Measurements from ENCODE around the gene NAA40. TPM values are rescaled to one million over a fixed set of nuclear protein-coding genes. Genes with fewer than 3 reads are reported as not detected.
"Not testable (repeated sequence)": the region's sequence is repeated elsewhere in the genome, so short reads cannot be mapped to it uniquely, and the experiment has no call there.

NAA40 gene
- total RNA-seq, 2 experiments from 2014 or later = 26.1 to 27.3 TPM

DNA sequence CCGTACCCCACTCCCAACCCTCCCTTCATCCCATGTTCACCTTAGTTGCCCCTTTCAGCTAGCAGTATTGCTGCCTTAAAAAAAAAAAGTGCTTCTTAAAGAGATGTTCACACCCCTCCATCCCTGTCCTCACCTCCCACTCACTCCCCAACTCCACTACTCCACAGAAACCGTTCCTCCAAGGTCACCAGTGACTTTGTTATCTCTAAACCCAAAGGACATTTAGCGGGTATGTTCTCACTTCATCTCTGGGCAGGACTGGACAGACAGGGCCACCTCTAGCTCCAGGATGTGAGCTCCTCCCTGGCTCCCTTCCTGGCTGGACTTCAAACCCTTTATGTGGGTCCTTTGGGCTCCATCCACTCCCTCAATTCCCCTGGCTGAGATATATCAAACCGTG is 15.5 kb upstream of the NAA40 start:
- ChIA-PET CTCF (no interaction called here), POLR2A (no interaction called here)

DNA sequence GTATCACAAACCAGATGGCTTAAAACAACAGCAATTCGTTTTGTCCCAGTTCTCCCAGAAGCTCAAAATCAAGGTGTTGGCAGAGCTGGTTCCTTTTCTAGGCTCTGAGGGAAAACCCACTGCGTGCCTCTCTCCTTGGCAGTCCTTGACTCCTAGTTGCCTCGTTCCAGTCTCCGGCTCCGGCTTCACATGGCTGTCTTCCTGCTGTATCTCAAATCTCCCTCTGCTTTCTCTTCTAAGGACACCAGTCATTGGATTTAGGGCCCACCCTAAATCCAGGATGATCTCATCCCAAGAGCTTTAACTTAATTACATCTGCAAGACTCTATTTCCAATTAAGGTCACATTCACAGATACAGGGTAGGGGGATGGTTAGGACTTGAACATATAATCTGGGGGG is 9.2 kb upstream of the NAA40 start:
- ChIA-PET POLR2A (no interaction called here), CTCF (interaction anchor here (0.7 to 0.8 kb wide), 2 partner anchors 8 to 80 kb away, joined by 3 read pairs; no protein-coding TSS in a partner anchor)

DNA sequence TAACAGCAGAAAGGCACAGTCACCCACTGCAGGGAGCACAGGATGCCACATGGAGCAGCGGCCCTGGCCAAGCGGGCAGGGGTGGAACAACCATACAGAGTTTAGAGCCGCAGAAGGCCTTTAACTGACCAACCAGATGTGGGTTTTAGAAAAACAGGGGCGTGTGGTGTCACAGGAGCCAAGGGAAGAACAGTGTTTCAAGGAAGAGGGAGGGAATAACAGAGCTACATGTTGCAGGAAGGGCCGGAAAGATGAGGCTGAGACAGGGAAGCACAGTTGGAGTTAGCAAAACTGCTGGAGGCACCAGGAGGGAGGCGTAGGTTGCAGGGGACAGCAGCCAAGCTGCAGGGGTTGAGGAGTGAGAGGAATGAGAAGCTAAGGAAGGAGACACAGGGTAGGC is 7.8 kb upstream of the NAA40 start:
- ChIA-PET CTCF (interaction anchor here (0.5 kb wide), 1 partner anchor 208 kb away, joined by 3 read pairs; no protein-coding TSS in a partner anchor), POLR2A (no interaction called here)

DNA sequence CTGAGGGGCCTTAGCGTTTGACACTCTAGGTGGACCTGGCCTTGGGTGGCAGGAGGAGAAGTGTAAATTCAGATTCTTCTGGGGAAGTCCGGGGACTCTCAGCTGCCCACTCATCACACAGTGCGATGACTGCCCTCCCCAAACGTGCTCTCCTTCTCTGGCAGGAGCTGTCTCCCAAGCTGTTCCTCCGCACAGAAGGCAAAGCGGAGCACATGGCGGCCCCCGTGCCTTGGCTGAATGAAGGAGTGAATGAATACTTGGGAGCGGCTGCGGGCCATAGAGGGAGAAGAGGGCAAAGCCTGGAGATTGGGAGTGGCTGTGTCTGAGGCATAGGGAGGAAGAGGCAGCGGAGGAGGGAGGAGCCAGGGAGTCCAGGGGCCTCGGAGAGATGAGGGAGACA is 6.9 kb upstream of the NAA40 start:
- CTCF ChIA-PET = no interaction called here
- POLR2A ChIA-PET = no interaction called here

DNA sequence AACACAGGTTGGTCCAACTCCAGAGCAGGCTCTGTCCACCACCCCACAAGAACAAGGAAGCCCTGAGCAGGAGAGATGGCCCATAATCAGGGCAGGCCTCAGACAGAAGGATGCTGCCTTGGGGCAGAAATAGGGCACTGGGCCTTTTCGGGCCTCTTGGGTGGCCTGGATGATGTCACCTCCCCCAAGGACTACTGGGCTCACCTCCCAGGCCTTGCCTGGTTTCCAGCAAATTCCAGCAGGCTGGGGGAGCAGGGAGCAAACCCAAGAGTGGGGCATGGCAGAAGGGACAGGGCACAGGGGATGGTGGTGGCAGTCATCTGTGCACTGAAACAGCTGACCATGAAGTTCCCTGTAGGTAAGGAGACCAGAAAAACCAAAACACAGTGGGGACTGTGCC is 5.3 kb upstream of the NAA40 start:
- POLR2A ChIA-PET = no interaction called here
- CTCF ChIA-PET = no interaction called here

DNA sequence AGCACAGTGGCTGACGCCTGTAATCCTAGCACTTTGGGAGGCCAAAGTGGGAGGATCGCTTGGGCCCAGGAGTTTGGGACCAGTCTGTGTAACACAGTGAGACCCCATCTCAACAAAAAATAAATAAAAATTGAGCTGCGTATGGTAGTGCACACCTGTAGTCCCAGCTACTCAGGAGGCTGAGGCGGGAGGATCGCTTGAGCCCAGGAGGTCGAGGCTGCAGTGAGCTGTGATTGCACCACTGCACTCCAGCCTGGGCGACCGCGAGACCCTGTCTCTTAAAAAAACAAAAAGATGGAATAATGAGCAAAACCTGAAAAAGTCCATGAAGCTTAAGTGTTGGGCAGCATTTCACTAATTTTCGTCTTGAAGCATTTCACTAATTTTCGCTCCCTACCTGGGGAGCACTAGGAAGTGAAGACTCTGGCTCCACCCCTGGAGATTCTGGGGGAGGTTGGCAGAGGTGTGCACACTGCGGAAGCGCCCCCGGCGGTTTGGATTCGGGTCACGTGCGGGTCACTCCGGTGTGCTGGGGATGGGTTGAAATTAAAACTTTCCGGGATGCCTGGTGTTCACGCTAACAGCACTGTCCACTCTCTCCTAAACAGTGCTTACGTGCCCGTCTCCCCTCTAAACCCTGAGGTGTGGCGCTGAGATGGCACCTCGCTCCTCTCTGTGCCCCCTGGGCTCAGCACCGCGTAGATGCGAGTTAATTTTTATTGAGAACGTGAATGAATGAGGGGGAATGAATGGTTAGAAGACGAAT is 906 bp upstream of the NAA40 start:
- ChIA-PET CTCF (interaction anchor here (1.0 to 4.2 kb wide), 2 partner anchors 100 to 170 kb away, joined by 3 to 17 read pairs; no protein-coding TSS in a partner anchor), POLR2A (interaction anchor here (0.6 kb wide), 1 partner anchor 18 kb away, joined by 3 read pairs; no protein-coding TSS in a partner anchor)

DNA sequence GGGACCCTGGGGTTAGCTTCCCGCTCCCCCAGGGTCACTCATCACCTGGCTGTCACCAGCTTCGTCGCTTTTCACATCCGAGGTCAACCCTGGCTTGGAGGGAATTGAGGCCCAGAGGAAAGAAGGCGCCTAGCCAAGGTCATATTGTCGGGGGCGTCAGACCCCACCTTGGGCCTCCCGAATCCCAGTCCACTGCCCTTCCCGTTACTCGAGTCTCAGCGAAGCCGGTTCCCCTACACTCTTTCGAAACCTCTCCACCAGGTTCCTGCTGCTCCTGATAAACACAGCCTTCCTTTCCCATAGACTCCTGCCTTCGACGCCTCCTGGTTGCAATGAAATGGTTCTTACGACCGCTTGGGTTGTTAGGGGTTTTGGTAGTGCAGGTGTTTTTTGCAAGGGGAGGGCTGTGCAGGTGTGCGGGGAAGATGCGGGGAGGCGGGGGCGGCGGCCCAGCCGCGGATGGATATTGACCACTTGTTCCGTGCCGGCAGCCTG is 642 bp downstream of the NAA40 start:
- ChIA-PET POLR2A (interaction anchor here (0.6 kb wide), 1 partner anchor 163 kb away, joined by 3 read pairs; no protein-coding TSS in a partner anchor), CTCF (interaction anchor here (4.2 kb wide), 1 partner anchor 102 kb away, joined by 17 read pairs; no protein-coding TSS in a partner anchor)

DNA sequence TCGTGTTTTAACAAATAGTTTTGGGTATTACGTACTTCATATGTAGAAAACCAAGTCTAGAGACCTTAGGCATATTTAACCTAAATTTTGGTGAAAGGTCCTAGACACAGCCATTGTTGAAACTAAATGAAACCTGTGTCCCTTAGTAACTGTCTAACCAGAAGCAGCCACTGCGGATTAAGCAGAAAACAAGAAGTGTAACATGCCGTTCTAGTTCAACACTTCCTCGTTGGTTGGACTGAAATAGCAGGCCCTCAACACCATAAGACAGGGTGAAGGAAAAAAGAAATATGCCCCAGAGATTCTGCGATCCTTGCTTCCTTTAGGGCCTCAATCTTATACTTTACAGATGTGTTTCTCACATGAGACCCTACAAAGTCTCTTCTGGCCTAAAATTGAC is 2.0 kb downstream of the NAA40 start:
- ChIA-PET CTCF (no interaction called here), POLR2A (no interaction called here)

DNA sequence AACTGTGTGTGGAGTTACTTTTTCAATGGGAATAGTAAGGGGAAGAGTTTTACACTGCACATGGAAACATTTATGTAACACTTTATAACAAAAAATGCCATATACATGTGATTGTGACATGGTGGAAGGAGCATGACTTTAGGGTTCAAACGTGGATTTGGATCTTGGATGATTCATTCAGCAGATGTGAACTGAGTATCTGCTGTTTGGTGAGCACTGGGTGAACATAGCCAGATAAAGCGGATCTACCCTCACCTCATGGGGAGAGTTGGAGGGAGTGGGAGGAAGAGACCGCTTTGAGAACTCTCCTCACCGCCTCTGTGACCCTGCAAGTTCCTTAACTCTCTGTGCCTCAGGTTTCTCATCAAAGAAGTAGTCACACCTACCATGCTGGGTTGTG is 3.1 kb downstream of the NAA40 start:
- POLR2A ChIA-PET = interaction anchor here (0.7 kb wide), 1 partner anchor 104 kb away, joined by 3 read pairs; no protein-coding TSS in a partner anchor
- CTCF ChIA-PET = interaction anchor here (1.3 to 5.5 kb wide), 2 partner anchors 21 to 105 kb away, joined by 3 to 63 read pairs; partner anchors contain the start of gene MARK2

DNA sequence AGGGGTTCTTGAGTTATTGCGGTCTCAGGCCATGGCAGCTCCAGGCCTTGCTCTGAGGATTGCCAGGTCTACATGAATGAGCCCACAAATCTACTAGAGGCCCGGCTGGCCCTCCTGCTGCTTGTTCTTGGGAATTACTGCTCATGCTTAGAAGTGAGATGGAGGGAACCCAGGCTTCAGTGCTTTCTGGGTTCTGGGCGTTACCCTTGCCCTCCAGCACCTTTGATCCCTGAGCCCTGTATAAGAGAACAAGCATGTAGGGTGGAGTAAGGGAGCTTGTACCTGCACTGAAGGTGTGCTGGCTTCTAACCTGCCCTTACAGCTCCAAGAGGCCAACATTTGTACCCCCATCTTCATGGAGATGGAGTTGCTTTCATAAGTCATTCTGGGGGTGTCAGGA is 4.0 kb downstream of the NAA40 start:
- POLR2A ChIA-PET = no interaction called here
- CTCF ChIA-PET = interaction anchor here (0.6 to 5.5 kb wide), 3 partner anchors 22 to 368 kb away, joined by 3 to 63 read pairs (median 8); partner anchors contain the start of gene MARK2

DNA sequence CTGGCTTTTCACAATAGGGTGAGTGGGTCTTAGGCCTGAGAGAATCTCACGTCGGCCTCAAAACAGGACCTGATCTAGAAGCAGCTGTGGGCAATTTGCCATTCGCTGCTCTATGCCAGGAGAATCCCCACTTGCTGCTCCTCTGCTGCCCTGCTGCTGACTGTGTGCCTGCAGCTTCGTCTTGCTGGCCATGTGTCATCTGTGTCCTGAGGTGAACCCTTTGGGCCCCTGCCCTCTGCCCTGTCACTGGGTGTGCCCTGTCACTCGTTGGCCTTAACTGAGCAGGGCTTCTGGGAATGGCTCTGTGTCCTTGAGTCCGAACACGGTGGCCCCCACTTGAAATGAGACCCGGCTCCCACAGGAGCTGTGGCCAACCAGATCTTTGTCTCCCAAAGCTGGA is 6.2 kb downstream of the NAA40 start:
- POLR2A ChIA-PET = no interaction called here
- CTCF ChIA-PET = interaction anchor here (0.5 to 5.5 kb wide), 10 partner anchors 9 to 1028 kb away, joined by 3 to 63 read pairs (median 5); partner anchors contain the start of genes MARK2 and ZFTA

DNA sequence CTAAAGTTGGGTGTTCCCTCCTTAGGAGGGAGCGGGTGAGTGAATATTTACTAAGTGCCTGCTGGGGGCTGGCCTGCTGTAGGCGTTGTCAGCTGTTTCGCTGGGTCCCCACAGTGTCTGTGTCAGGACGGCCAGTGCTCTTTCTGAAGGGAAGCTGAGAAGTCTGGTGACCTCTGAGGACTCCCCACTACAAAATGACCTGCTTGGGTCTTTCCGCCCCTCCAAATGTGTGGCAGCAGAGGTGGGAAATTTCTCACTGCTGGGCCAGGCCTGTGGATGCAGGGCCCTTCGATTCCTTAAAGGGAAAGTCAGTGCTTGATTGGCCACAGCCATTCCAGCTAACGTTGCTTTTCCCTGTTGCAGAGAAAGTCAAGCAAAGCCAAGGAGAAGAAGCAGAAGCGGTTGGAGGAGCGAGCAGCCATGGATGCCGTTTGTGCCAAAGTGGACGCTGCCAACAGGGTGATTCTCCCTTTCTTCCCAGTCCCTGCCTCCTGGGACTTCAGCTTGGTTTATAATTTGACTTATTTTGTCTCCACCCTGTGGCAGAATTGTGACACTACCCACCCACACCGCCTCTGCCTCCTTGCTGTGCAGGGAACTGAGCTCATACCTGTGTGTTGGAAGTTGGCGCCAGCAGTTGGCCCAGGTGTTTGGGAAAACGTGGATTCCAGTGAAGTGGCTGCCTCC is 6.8 kb downstream of the NAA40 start:
- CTCF ChIA-PET = interaction anchor here (0.6 to 5.5 kb wide), 13 partner anchors 9 to 190 kb away, joined by 3 to 63 read pairs (median 5); partner anchors contain the start of genes MARK2 and ZFTA
- POLR2A ChIA-PET = interaction anchor here (0.6 kb wide), 1 partner anchor 109 kb away, joined by 3 read pairs; no protein-coding TSS in a partner anchor

DNA sequence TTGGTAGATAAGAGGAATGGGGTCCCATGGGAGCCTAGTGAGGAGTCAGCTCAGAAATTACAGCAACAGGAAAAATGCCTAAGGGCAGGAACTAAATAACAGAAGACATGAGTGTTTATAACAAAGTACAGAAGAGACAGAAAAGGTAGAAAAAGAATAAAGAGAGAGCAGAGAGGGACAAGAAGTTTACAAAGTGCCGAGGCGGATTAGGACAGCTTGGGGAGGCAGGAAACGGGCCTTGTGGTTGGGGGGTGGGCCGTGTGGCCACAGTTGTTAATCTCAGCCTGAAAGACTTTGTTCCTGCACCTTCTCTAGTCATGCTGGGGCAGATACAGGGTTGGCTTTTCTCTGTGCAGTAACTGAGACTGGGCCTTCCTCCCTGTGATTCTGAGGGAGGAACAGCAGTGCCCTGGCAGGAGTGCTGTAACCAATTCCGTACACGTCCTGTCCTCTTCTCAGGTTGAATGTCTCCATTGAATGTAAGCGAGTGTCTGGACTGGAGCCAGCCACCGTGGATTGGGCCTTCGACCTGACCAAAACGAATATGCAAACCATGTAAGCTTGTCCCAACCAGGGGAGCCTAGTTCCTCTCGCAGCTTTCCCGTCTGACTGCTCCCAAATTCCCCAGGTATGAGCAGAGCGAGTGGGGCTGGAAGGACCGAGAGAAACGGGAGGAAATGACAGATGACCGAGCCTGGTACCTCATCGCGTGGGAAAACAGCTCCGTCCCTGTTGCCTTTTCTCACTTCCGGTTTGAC is 13.2 kb downstream of the NAA40 start:
- ChIA-PET POLR2A (interaction anchor here (0.5 to 0.6 kb wide), 2 partner anchors 97 to 233 kb away, joined by 3 read pairs; no protein-coding TSS in a partner anchor), CTCF (interaction anchor here (1.2 to 1.3 kb wide), 2 partner anchors 10 to 115 kb away, joined by 5 to 7 read pairs; no protein-coding TSS in a partner anchor)

DNA sequence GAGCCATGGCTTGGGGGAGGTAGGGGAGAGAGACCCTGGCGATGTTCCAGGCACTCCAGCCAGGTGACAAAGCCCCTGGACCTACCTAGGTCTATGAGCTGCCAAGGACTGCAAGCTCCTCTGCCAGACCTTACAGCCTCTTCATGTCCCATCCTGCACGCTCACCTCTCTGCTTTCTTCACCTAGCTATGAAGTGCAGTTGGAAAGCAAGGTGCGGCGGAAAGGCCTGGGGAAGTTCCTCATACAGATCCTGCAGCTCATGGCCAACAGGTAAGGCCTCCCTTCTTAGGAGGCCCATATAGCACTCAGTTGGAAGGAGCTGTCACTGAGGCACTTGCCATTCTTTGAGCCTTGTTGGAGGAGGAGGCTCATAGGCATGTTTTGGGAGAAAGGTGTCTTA is 13.8 kb downstream of the NAA40 start:
- CTCF ChIA-PET = interaction anchor here (0.7 to 1.3 kb wide), 2 partner anchors 116 to 147 kb away, joined by 3 to 7 read pairs; no protein-coding TSS in a partner anchor
- POLR2A ChIA-PET = interaction anchor here (0.6 kb wide), 1 partner anchor 232 kb away, joined by 3 read pairs; no protein-coding TSS in a partner anchor

DNA sequence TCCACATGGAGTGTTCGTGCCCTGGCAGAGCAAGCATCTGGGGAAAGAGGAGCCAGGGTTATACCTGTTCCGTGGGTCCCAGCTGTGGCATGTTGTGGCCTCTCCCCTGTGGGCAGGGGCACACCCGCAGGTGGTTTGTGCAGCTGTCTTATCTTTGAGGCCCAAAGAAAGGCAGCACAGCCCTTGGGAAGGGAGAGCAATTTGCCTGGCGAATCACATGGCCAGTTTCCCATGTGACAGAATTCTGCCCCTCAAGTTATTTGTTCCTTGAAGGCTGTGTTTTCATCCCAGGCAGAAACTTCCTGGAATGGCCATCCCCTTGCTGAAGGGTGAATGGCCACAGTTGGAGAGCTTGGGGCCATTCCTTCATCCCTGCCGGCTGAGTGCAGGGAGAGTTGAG is 19.2 kb downstream of the NAA40 start:
- ChIA-PET CTCF (interaction anchor here (1.1 kb wide), 1 partner anchor 9 kb away, joined by 4 read pairs; no protein-coding TSS in a partner anchor), POLR2A (no interaction called here)

DNA sequence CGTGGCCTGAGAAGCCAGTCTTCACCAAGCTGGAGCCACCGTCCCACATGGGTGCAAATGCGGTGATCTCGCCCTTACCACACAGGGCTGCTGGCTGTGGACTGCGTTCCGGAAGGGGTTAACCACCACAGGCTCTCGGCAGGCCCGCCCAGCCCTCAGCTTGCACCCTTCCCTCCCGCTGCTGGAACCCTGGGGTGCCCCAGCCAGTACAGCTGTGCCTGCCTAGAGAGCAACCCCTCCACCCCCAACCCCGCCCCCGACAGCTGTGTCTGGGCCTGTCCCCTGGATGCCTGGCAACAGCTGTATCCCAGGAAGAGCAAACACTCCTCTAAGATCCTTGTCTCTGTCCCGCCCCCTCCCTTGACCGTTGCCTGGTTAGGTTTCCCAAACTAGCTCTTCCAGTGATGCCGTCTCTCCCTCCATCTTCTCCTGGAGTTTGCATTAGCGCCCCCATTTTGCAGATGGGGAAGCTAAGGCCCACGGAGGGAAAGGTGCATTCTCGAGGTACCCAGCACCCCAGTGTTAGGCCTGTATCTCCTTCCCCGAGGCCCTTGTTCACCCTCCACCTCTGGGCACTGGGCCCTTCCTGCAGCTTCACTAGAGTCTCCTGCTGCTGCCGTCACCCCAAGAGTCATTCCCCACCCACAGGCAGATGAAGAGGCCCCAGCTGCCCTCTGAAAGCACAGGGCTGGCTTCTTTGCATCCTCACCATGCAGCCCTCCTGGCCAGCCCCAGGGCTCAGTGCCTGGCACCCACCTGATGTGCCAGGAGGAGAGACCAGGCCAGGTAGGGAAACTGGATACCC is 23.0 kb downstream of the NAA40 start:
- ChIA-PET POLR2A (interaction anchor here (0.6 kb wide), 1 partner anchor 213 kb away, joined by 7 read pairs; no protein-coding TSS in a partner anchor), CTCF (interaction anchor here (1.2 to 1.7 kb wide), 3 partner anchors 11 to 191 kb away, joined by 3 to 5 read pairs (median 5); no protein-coding TSS in a partner anchor)

DNA sequence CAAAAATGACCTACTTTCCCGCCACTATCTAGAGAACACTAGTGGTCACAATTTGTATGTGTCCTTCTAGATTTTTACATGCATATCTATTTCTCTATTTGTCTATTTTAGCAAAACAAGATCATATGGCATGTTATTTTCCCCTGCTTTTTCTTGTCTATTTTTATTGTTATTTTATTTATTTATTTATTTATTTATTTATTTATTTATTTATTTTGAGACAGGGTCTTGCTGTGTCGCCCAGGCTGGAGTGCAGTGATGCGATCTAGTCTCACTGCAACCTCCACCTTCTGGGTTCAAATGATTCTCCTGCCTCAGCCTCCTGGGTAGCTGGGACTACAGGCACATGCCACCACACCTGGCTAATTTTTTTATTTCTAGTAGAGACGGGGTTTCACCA is 25.1 kb downstream of the NAA40 start:
- CTCF ChIA-PET = interaction anchor here (0.6 kb wide), 1 partner anchor 39 kb away, joined by 5 read pairs; no protein-coding TSS in a partner anchor
- POLR2A ChIA-PET = not testable (repeated sequence)

DNA sequence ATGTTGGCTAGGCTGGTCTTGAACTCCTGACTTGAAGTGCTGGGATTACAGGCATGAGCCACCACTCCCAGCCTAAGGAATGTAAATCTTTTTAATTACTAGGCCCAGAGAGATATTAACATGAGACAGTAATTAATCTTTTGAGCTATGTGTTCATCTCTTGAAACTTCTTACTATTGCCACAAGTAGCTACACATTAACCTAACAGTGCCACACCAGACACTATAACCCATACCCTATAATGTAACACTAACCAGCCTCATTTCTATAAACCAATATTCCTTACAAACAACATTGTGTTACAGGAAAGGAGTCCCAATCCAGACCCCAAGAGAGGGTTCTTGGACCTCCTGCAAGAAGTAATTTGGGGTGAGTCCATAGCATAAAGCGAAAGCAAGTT is 27.6 kb downstream of the NAA40 start:
- POLR2A ChIA-PET = no interaction called here
- CTCF ChIA-PET = interaction anchor here (0.6 kb wide), 1 partner anchor 13 kb away, joined by 3 read pairs; no protein-coding TSS in a partner anchor
